Endothelial cell of umbilical vein (primary cell): Measurements from ENCODE around the gene ARFGEF3. TPM values are rescaled to one million over a fixed set of nuclear protein-coding genes. Genes with fewer than 3 reads are reported as not detected.

Source experiments
- BruUV-seq: library from RNA; stranded (reverse); fragments of 400-500 nt; replicated peaks from 2 replicates; lab custom pipeline; 2021; lab: Mats Ljungman, UMichigan
- CTCF ChIA-PET: fragments of 300-600, 350-600 bp; sonication (Branson Sonifier 250); formaldehyde crosslinking; loops from one replicate; lab custom pipeline; 2021; ENCODE audit warnings: antibody characterized with exemption, inconsistent platforms; lab: Charles Lee
- POLR2A ChIA-PET: fragments of 300-600, 350-600 bp; sonication (Branson Sonifier 250); formaldehyde crosslinking; loops from one replicate; lab custom pipeline; 2021; ENCODE audit warnings: antibody characterized with exemption, inconsistent platforms; lab: Charles Lee
- DNase-seq: peaks from one replicate; pipeline ENCODE4 v3.0.0-alpha.2; 2011; ENCODE audit warnings: low read depth, low spot score
- FAIRE-seq: peaks from 2 replicates; lab custom pipeline; 2011; peaks lifted over from hg19 to GRCh38; lab: Jason Lieb, UNC
- H2AFZ ChIP-seq: 2 replicates; pipeline ENCODE4 v1.6.0; 2012; ENCODE audit warnings: low read depth, low read length, control low read depth, inconsistent platforms
- H3K27ac ChIP-seq: 2 replicates; pipeline ENCODE4 v1.5.1; 2011; ENCODE audit warnings: low read depth, mild to moderate bottlenecking, control low read depth, low read length, moderate library complexity; ENCODE audit not compliant: insufficient read depth
- H3K27me3 ChIP-seq, 2 experiments: 2 replicates each; pipeline versions ENCODE4 v1.6.0 to v1.6.1; 2011; ENCODE audit warnings: low read length in 2 of 2, mixed read lengths in 1 of 2; ENCODE audit not compliant: control insufficient read depth in 2 of 2, insufficient read depth in 2 of 2
- H3K36me3 ChIP-seq, 2 experiments: 2 replicates in 1 of 2; 3 replicates in 1 of 2; pipeline ENCODE4 v1.5.1; 2011; ENCODE audit warnings: low read length in 2 of 2, mild to moderate bottlenecking in 1 of 2, moderate library complexity in 1 of 2; ENCODE audit not compliant: control insufficient read depth in 2 of 2, insufficient read depth in 2 of 2; ENCODE audit errors: extremely low read depth in 1 of 2
- H3K4me1 ChIP-seq: 3 replicates; pipeline ENCODE4 v1.5.1; 2011; ENCODE audit warnings: mild to moderate bottlenecking, low read length; ENCODE audit not compliant: control insufficient read depth, insufficient read depth; ENCODE audit errors: extremely low read depth
- H3K4me2 ChIP-seq: 2 replicates; pipeline ENCODE4 v1.6.1; 2011; ENCODE audit warnings: low read length, control low read depth, mixed read lengths; ENCODE audit not compliant: insufficient read depth
- H3K4me3 ChIP-seq, 3 experiments: fragments of 200-600 bp in 1 of 3; sonication (generic), shearing (Covaris generic) in 1 of 3; replicated peaks in 1 of 3; 2 replicates each; pipeline ENCODE4 v1.5.1; 2011 to 2016; ENCODE audit warnings: control low read depth in 3 of 3, low read length in 3 of 3, mild to moderate bottlenecking in 2 of 3, inconsistent platforms in 1 of 3, low read depth in 1 of 3, moderate library complexity in 1 of 3; ENCODE audit not compliant: insufficient read depth in 1 of 3
- H3K79me2 ChIP-seq: 2 replicates; pipeline ENCODE4 v1.6.0; 2012; ENCODE audit warnings: low read length, inconsistent platforms; ENCODE audit not compliant: control insufficient read depth, insufficient read depth
- H3K9ac ChIP-seq: replicated peaks from 2 replicates; pipeline ENCODE3; 2011; ENCODE audit warnings: low read length, control low read depth; ENCODE audit not compliant: insufficient read depth; ENCODE audit errors: extremely low read depth
- H3K9me1 ChIP-seq: replicated peaks from 3 replicates; pipeline ENCODE4 v1.6.0; 2011; ENCODE audit warnings: mild to moderate bottlenecking, low read length; ENCODE audit not compliant: control insufficient read depth, insufficient read depth; ENCODE audit errors: extremely low read depth
- H3K9me3 ChIP-seq: replicated peaks from 2 replicates; pipeline ENCODE4 v1.5.1; 2012; ENCODE audit warnings: low read length, inconsistent platforms; ENCODE audit not compliant: control insufficient read depth, insufficient read depth
- H4K20me1 ChIP-seq: replicated peaks from 2 replicates; pipeline ENCODE3; 2011; ENCODE audit warnings: mild to moderate bottlenecking, low read length; ENCODE audit not compliant: control insufficient read depth, insufficient read depth; ENCODE audit errors: extremely low read depth
- CTCF ChIP-seq, 2 donors: IDR thresholded peaks; 1 replicate in 1 of 2; 2 replicates in 1 of 2; pipeline ENCODE4 v1.5.1; 2011; ENCODE audit warnings: low read length in 2 of 2, mild to moderate bottlenecking in 2 of 2, moderate library complexity in 2 of 2, control low read depth in 1 of 2, inconsistent platforms in 1 of 2, low read depth in 1 of 2; ENCODE audit not compliant: insufficient read depth in 1 of 2; ENCODE audit errors: extremely low read depth in 1 of 2
- EZH2 ChIP-seq: IDR thresholded peaks from 2 replicates; pipeline ENCODE4 v1.6.1; 2012; ENCODE audit warnings: borderline replicate concordance, low read depth, mild to moderate bottlenecking, moderate library complexity, low read length, inconsistent platforms; ENCODE audit not compliant: severe bottlenecking
- FOS ChIP-seq: IDR thresholded peaks from 2 replicates; pipeline ENCODE4 v1.6.1; 2011; ENCODE audit warnings: mild to moderate bottlenecking, low read length, moderate library complexity, borderline replicate concordance; ENCODE audit not compliant: insufficient read depth
- GATA2 ChIP-seq: IDR thresholded peaks from 2 replicates; pipeline ENCODE4 v1.7.0; 2011; ENCODE audit warnings: low read depth, mild to moderate bottlenecking, moderate library complexity, mixed read lengths, low read length; ENCODE audit not compliant: insufficient read length, insufficient read depth
- JUN ChIP-seq: IDR thresholded peaks from 2 replicates; pipeline ENCODE4 v1.6.1; 2011; ENCODE audit warnings: borderline replicate concordance, low read depth; ENCODE audit not compliant: insufficient read length, insufficient read depth
- MAX ChIP-seq: IDR thresholded peaks from 2 replicates; pipeline ENCODE4 v1.6.1; 2011; ENCODE audit not compliant: insufficient read depth, insufficient read length
- MYC ChIP-seq: IDR thresholded peaks from one replicate; pipeline ENCODE4 v1.6.1; 2011; ENCODE audit warnings: mild to moderate bottlenecking, low read depth, low read length
- POLR2A ChIP-seq: IDR thresholded peaks from 2 replicates; pipeline ENCODE4 v1.6.1; 2012; ENCODE audit warnings: low read depth, mild to moderate bottlenecking, control low read depth, low read length
- POLR2AphosphoS5 ChIP-seq: IDR thresholded peaks from 2 replicates; pipeline ENCODE4 v1.6.1; 2012; ENCODE audit warnings: low read depth, mild to moderate bottlenecking, control low read depth, low read length, moderate library complexity; ENCODE audit not compliant: insufficient read depth
- dilution Hi-C: fragments of 300-500 bp; cut with MboI; formaldehyde crosslinking; loops from one replicate; pipeline ENCODE4 v1.15.0; 2019; ENCODE audit warnings: low sequenced_read_pairs; ENCODE audit not compliant: extremely low pct_ligation_motif_present
- intact Hi-C: fragments of 100-400 bp; cut with micrococcal nuclease; formaldehyde crosslinking; loops from one replicate; pipeline ENCODE4 v1.10.0; 2022
- polyA plus RNA-seq, 4 experiments: library from polyadenylated mRNA; depleted of rRNA in 3 of 4; stranded (reverse) in 3 of 4; unstranded in 1 of 4; fragments of >200 nt; gene quantifications; 2 replicates each; pipeline versions ENCODE4 v1.2.1 to v1.2.3, GENCODE V29; 2011 to 2012; ENCODE audit warnings: missing spikeins in 1 of 4
- total RNA-seq: library from RNA; stranded (reverse); gene quantifications from 2 replicates; pipeline ENCODE4 v1.2.3, GENCODE V29; 2021

ARFGEF3 gene
- total and polyA plus RNA-seq, 2 donors (not counting 3 experiments of a cell fraction or from before 2014, with no cell fraction given) = 1.3 to 7.3 TPM

- intact Hi-C loops (no loop called here), dilution Hi-C loops (no loop called here)
- DNase-seq = no peak
- ChIA-PET CTCF (interaction anchor here (0.7 to 2.0 kb wide), 3 partner anchors 10 to 74 kb away, joined by 3 to 4 read pairs (median 3); no protein-coding TSS in a partner anchor), POLR2A (interaction anchor here (0.7 kb wide), 1 partner anchor 121 kb away, joined by 5 read pairs; no protein-coding TSS in a partner anchor)
- Histone ChIP-seq H3K36me3 (no peaks in the 10 kb centered on the region), H4K20me1 (no peaks in the 10 kb centered on the region), H3K9me3 (no peaks in the 10 kb centered on the region), H3K27me3 (no peaks in the 10 kb centered on the region), H3K9me1 (no peaks in the 10 kb centered on the region), H3K4me2 (no peak overlapping the region), H3K4me1 (no peaks in the 10 kb centered on the region), H3K4me3 (no peak overlapping the region), H3K9ac (no peak overlapping the region), H2AFZ (no peak overlapping the region), H3K79me2 (no peaks in the 10 kb centered on the region), H3K27ac (no peak overlapping the region)
- no TSS peak for BruUV-seq
- TF ChIP-seq POLR2AphosphoS5 = no peak
- no peak for TF ChIP-seq FOS
- TF ChIP-seq CTCF (IDR thresholded peaks at IDR 0.05; ENCODE audit: extremely low read depth in 1 of 2, insufficient read depth in 1 of 2, low read depth in 1 of 2, low read length in 2 of 2) = no peak
- TF ChIP-seq GATA2 = no peak
- no peak for TF ChIP-seq EZH2
- no peak for TF ChIP-seq MYC
- no peak for TF ChIP-seq MAX
- no peak for TF ChIP-seq POLR2A
- no peak for TF ChIP-seq JUN
- FAIRE-seq = no peak
These were observed 34.5 kb downstream of the ARFGEF3 start for GRCh38 chr6:138196122-138196738.
